Hepatocyte (in vitro differentiated cells): Measurements from ENCODE around the gene CYTL1.

Experiments used
- EZH2 ChIP-seq: fragments of 200-600 bp; sonication (generic); IDR thresholded peaks from 2 replicates; pipeline ENCODE4 v1.6.1; 2016; ENCODE audit warnings: antibody characterized with exemption, mild to moderate bottlenecking, borderline replicate concordance
- EZH2phosphoT487 ChIP-seq: fragments of 200-600 bp; sonication (generic); IDR thresholded peaks from one replicate; pipeline ENCODE4 v1.6.1; 2018; ENCODE audit warnings: antibody characterized with exemption, mild to moderate bottlenecking, low read depth, moderate library complexity; ENCODE audit not compliant: unreplicated experiment, severe bottlenecking

- TF ChIP-seq EZH2phosphoT487 (no peak), EZH2 (no peak)
These were observed 8.3 kb downstream of the CYTL1 start for GRCh38 chr4:5010984-5011383.
